Breast epithelium (tissue), 3 donors: ENCODE measurements around the gene ERRFI1.

Source experiments
- POLR2A ChIP-seq: fragments of 450-650 bp; IDR thresholded peaks from one replicate; pipeline ENCODE4 v1.6.1; 2016; ENCODE audit warnings: antibody characterized with exemption, mild to moderate bottlenecking, moderate library complexity
- TF ChIP-seq, protein P1 (sequence below), 3 donors: fragments of 450-650 bp; IDR thresholded peaks; one replicate each; pipeline ENCODE4 v1.5.1; 2016 to 2017; ENCODE audit warnings: antibody characterized with exemption in 3 of 3, mild to moderate bottlenecking in 3 of 3, moderate library complexity in 3 of 3

DNA sequence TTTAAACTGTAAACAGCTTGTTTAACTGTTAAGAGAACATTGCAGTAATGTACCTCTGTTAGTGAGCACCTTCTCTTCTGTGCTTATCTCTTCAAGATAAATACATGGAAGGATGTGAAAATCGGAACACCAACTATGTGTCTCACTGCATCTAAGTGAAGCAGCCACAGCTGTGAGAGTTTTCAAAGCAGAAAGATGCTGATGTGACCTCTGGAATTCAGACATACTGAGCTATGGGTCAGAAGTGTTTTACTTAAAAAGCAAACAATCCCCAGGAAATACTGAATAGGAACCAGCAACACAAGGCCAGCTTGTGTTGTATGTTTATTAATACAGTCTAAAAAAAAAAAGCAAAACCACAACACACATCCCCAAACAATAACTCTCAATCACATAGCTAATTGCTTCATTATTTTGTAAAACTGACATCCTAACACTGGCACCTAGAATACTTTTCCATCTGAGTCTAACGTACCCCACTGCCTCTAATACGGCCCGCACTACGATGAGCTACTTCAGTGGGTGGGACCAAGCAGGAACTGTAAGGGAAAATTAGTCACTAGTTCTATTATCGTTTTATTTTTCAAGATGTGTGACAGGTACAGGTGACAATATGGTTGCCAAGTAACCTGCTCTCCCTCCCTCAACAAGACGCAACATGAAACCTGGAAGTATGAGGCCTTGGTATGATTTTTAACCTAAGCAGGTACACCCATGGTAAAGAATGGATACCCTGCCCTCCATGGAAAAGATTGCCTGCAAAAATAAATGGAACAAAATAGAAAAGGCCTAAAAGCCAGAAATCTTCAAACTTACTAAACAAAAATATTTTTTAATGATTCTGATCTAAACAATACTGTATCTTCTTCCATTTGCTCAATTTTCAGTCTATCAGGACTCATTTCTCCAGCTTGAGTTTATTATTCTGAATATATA lies 13.9 kb downstream of the ERRFI1 start:
- TF ChIP-seq POLR2A, result no peak
- TF ChIP-seq, protein P1, sequence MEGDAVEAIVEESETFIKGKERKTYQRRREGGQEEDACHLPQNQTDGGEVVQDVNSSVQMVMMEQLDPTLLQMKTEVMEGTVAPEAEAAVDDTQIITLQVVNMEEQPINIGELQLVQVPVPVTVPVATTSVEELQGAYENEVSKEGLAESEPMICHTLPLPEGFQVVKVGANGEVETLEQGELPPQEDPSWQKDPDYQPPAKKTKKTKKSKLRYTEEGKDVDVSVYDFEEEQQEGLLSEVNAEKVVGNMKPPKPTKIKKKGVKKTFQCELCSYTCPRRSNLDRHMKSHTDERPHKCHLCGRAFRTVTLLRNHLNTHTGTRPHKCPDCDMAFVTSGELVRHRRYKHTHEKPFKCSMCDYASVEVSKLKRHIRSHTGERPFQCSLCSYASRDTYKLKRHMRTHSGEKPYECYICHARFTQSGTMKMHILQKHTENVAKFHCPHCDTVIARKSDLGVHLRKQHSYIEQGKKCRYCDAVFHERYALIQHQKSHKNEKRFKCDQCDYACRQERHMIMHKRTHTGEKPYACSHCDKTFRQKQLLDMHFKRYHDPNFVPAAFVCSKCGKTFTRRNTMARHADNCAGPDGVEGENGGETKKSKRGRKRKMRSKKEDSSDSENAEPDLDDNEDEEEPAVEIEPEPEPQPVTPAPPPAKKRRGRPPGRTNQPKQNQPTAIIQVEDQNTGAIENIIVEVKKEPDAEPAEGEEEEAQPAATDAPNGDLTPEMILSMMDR (IDR thresholded peaks at IDR 0.05), result no peak
